GM10248 (cell line): Measurements from ENCODE around the gene GRK4.

ENCODE experiments used
- CTCF ChIA-PET: fragments of 300-600 bp; sonication (Branson Sonifier 250); formaldehyde crosslinking; extraction: SDS; loops from one replicate; lab custom pipeline; 2021; ENCODE audit warnings: antibody characterized with exemption; lab: Yijun Ruan, JAX
- POLR2A ChIA-PET: fragments of 350-650 bp; sonication (Branson Sonifier 250); formaldehyde crosslinking; extraction: SDS; loops from one replicate; lab custom pipeline; 2020; ENCODE audit warnings: antibody characterized with exemption; lab: Yijun Ruan, JAX
- DNase-seq: peaks from one replicate; pipeline ENCODE4 v3.0.0; 2012; ENCODE audit errors: extremely low spot score
- CTCF ChIP-seq: IDR thresholded peaks from 2 replicates; pipeline ENCODE4 v1.5.1; 2012; ENCODE audit warnings: mild to moderate bottlenecking, low read depth; ENCODE audit errors: extremely low read depth, missing control alignments, control extremely low read depth

GRK4 gene

GRCh38 chr4:3075652-3075981 lies 112.2 kb downstream of the GRK4 start:
- POLR2A ChIA-PET, result interaction anchor here (0.6 kb wide), 1 partner anchor 1446 kb away, joined by 3 read pairs; no protein-coding TSS in a partner anchor
- CTCF ChIA-PET, result interaction anchor here (1.1 kb wide), 1 partner anchor 32 kb away, joined by 3 read pairs; no protein-coding TSS in a partner anchor
- DNase-seq, result no peak
- TF ChIP-seq CTCF, result no peak

GRCh38 chr4:3077796-3078195 lies 114.4 kb downstream of the GRK4 start:
- ChIA-PET CTCF (interaction anchor here (1.3 to 2.9 kb wide), 3 partner anchors 30 to 36 kb away, joined by 4 to 11 read pairs (median 10); no protein-coding TSS in a partner anchor), POLR2A (no interaction called here)
- TF ChIP-seq CTCF, result no peak
- DNase-seq, result peak; percentile 61

- DNase-seq, result peak; percentile 28
- POLR2A ChIA-PET, result interaction anchor here (0.6 to 0.7 kb wide), 2 partner anchors 115 to 860 kb away, joined by 5 to 6 read pairs; no protein-coding TSS in a partner anchor
- CTCF ChIA-PET, result interaction anchor here (1.2 to 2.9 kb wide), 3 partner anchors 28 to 102 kb away, joined by 3 to 11 read pairs (median 10); no protein-coding TSS in a partner anchor
- no peak for TF ChIP-seq CTCF
These were observed 116.3 kb downstream of the GRK4 start for GRCh38 chr4:3079694-3080123.

GRCh38 chr4:3082925-3083515 lies 119.6 kb downstream of the GRK4 start:
- TF ChIP-seq CTCF, result no peak
- ChIA-PET CTCF (interaction anchor here (0.8 to 1.8 kb wide), 5 partner anchors 22 to 127 kb away, joined by 3 to 9 read pairs (median 6); no protein-coding TSS in a partner anchor), POLR2A (interaction anchor here (0.6 kb wide), 1 partner anchor 342 kb away, joined by 5 read pairs; no protein-coding TSS in a partner anchor)
- DNase-seq, result no peak

GRCh38 chr4:3083732-3084131 lies 120.4 kb downstream of the GRK4 start:
- ChIA-PET POLR2A (no interaction called here), CTCF (interaction anchor here (0.8 to 1.8 kb wide), 4 partner anchors 24 to 128 kb away, joined by 3 to 9 read pairs (median 5); no protein-coding TSS in a partner anchor)
- TF ChIP-seq CTCF, result no peak
- no peak for DNase-seq

GRCh38 chr4:3085948-3086670 lies 122.7 kb downstream of the GRK4 start:
- CTCF ChIA-PET, result interaction anchor here (2.0 to 3.3 kb wide), 2 partner anchors 17 to 21 kb away, joined by 6 to 10 read pairs; no protein-coding TSS in a partner anchor
- DNase-seq, result no peak
- TF ChIP-seq CTCF, result no peak
- POLR2A ChIA-PET, result no interaction called here
